ENCODE results near the gene C1orf21. TPM values are rescaled to one million over a fixed set of nuclear protein-coding genes. Genes with fewer than 3 reads are reported as not detected.

The C1orf21 gene
- total RNA-seq, 1 experiment from 2014 or later: 28.5 TPM

DNA sequence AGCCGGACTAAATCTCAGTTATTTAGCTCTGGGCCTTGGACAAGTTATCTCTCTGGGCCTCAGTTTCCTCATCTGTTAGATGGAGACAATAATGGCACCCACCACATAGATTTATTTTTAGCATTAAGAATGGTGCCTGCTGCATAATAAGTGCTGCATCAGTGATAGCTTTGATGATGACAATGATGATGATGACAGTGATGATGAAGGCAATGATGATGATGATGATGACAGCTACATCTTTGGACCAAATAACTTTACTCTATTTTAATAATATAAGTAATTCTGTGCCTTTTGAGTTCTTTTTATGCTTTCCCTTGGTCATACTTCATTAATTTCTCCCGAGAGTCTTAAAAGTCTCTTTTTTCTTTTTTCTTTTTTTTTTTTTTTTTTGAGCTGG is 143.4 kb downstream of the C1orf21 start (continued):
- TF ChIP-seq HMGXB4 (CRISPR knock-in tag; IDR thresholded peaks at IDR 0.05): no peak
- TF ChIP-seq CREM (CRISPR knock-in tag; IDR thresholded peaks at IDR 0.05): no peak
- TF ChIP-seq GABPB1 (CRISPR knock-in tag; IDR thresholded peaks at IDR 0.05): no peak
- no peak for TF ChIP-seq ATF3 (CRISPR knock-in tag; conservative IDR thresholded peaks at IDR 0.05)
- TF ChIP-seq ZNF416 (CRISPR knock-in tag; IDR thresholded peaks at IDR 0.05): no peak
- TF ChIP-seq, protein P1, sequence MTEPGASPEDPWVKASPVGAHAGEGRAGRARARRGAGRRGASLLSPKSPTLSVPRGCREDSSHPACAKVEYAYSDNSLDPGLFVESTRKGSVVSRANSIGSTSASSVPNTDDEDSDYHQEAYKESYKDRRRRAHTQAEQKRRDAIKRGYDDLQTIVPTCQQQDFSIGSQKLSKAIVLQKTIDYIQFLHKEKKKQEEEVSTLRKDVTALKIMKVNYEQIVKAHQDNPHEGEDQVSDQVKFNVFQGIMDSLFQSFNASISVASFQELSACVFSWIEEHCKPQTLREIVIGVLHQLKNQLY (CRISPR knock-in tag; IDR thresholded peaks at IDR 0.05): no peak
- TF ChIP-seq, protein P2, sequence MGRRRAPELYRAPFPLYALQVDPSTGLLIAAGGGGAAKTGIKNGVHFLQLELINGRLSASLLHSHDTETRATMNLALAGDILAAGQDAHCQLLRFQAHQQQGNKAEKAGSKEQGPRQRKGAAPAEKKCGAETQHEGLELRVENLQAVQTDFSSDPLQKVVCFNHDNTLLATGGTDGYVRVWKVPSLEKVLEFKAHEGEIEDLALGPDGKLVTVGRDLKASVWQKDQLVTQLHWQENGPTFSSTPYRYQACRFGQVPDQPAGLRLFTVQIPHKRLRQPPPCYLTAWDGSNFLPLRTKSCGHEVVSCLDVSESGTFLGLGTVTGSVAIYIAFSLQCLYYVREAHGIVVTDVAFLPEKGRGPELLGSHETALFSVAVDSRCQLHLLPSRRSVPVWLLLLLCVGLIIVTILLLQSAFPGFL (CRISPR knock-in tag; IDR thresholded peaks at IDR 0.05; ENCODE audit: borderline replicate concordance): no peak
- TF ChIP-seq, protein P3, sequence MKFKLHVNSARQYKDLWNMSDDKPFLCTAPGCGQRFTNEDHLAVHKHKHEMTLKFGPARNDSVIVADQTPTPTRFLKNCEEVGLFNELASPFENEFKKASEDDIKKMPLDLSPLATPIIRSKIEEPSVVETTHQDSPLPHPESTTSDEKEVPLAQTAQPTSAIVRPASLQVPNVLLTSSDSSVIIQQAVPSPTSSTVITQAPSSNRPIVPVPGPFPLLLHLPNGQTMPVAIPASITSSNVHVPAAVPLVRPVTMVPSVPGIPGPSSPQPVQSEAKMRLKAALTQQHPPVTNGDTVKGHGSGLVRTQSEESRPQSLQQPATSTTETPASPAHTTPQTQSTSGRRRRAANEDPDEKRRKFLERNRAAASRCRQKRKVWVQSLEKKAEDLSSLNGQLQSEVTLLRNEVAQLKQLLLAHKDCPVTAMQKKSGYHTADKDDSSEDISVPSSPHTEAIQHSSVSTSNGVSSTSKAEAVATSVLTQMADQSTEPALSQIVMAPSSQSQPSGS (CRISPR knock-in tag; IDR thresholded peaks at IDR 0.05; ENCODE audit: borderline replicate concordance, low read depth): no peak
- TF ChIP-seq ELF4 (CRISPR knock-in tag; IDR thresholded peaks at IDR 0.05; ENCODE audit: low read depth): no peak
- no peak for TF ChIP-seq FOXK1 (CRISPR knock-in tag; IDR thresholded peaks at IDR 0.05)
- no peak for TF ChIP-seq ZNF232 (CRISPR knock-in tag; IDR thresholded peaks at IDR 0.05)
- TF ChIP-seq, protein P4, sequence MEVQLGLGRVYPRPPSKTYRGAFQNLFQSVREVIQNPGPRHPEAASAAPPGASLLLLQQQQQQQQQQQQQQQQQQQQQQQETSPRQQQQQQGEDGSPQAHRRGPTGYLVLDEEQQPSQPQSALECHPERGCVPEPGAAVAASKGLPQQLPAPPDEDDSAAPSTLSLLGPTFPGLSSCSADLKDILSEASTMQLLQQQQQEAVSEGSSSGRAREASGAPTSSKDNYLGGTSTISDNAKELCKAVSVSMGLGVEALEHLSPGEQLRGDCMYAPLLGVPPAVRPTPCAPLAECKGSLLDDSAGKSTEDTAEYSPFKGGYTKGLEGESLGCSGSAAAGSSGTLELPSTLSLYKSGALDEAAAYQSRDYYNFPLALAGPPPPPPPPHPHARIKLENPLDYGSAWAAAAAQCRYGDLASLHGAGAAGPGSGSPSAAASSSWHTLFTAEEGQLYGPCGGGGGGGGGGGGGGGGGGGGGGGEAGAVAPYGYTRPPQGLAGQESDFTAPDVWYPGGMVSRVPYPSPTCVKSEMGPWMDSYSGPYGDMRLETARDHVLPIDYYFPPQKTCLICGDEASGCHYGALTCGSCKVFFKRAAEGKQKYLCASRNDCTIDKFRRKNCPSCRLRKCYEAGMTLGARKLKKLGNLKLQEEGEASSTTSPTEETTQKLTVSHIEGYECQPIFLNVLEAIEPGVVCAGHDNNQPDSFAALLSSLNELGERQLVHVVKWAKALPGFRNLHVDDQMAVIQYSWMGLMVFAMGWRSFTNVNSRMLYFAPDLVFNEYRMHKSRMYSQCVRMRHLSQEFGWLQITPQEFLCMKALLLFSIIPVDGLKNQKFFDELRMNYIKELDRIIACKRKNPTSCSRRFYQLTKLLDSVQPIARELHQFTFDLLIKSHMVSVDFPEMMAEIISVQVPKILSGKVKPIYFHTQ (CRISPR knock-in tag; IDR thresholded peaks at IDR 0.05): no peak

DNA sequence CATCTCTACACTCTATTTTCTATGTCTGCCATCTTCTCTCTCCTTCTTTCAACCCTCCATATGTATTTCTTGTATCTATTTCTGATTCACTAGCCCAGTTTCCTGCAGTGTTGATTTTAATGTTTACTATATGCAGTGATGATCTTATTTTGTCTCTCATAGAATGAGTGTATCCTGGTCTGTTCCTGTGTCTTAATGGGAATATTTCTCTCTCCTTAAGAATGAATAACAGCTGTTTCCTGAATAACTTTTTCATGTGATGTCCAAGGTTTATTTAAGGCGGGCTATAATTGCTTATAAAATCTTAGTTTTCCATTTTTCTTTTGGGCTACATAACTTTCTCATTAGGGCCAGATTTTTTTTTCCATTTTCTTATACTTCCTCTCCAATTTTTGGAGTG is 144.5 kb downstream of the C1orf21 start:
- H3K27me3 Mint-ChIP-seq (ENCODE audit: low read depth): no peaks in the 10 kb centered on the region
- H3K36me3 Mint-ChIP-seq: peaks cover 6% of the 10 kb centered on the region
- TF ChIP-seq NR3C1 (CRISPR knock-in tag; conservative IDR thresholded peaks at IDR 0.05; ENCODE audit: low read depth) (no peak), JAZF1 (CRISPR knock-in tag; IDR thresholded peaks at IDR 0.05) (no peak), ZNF263 (CRISPR knock-in tag; IDR thresholded peaks at IDR 0.05; ENCODE audit: low read depth) (no peak), GRHL2 (CRISPR knock-in tag; IDR thresholded peaks at IDR 0.05; ENCODE audit: insufficient replicate concordance, severe bottlenecking) (no peak), ATF3 (CRISPR knock-in tag; conservative IDR thresholded peaks at IDR 0.05) (no peak), ZNF532 (CRISPR knock-in tag; IDR thresholded peaks at IDR 0.05; ENCODE audit: borderline replicate concordance) (no peak)
- TF ChIP-seq, protein P1 (CRISPR knock-in tag; IDR thresholded peaks at IDR 0.05): no peak

More for the DNA sequence above, 144.5 kb downstream of the C1orf21 start:
- Mint-ChIP-seq H3K27ac (no peak overlapping the region), H3K4me3 (no peak overlapping the region), H3K4me1 (0 out of 2 replicates have a peak, but pooled peaks cover 8% of the 10 kb centered on the region), H3K9me3 (peaks cover 7% of the 10 kb centered on the region)
- DNase-seq (ENCODE audit: low spot score) (no peak), ATAC-seq (no peak)
- ChIA-PET CTCF (interaction anchor here (0.9 kb wide), 1 partner anchor 132 kb away, joined by 3 read pairs; no protein-coding TSS in a partner anchor), POLR2A (no interaction called here)

Data from WTC11 (cell line).